Upper lobe of left lung (tissue), 4 donors: ENCODE data around the gene MYBPC3.

Experiments used
- CTCF ChIP-seq, 6 experiments: fragments of 450-650 bp in 4 of 6; fragments of 200-600 bp in 2 of 6; sonication (generic) in 2 of 6; IDR thresholded peaks; one replicate each; pipeline ENCODE4 v1.5.1; 2016 to 2019; ENCODE audit warnings: antibody characterized with exemption in 6 of 6
- EP300 ChIP-seq, 4 donors: sonication (generic); formaldehyde crosslinking; IDR thresholded peaks; one replicate each; pipeline ENCODE4 v1.5.1; 2017; ENCODE audit warnings: antibody characterized with exemption in 4 of 4, control low read depth in 2 of 4
- POLR2A ChIP-seq, 4 donors: fragments of 450-650 bp; IDR thresholded peaks; one replicate each; pipeline ENCODE4 v1.5.1; 2016 to 2017; ENCODE audit warnings: antibody characterized with exemption in 4 of 4, mild to moderate bottlenecking in 2 of 4
- POLR2AphosphoS5 ChIP-seq, 2 donors: sonication (generic); formaldehyde crosslinking; IDR thresholded peaks; one replicate each; pipeline ENCODE4 v1.5.1; 2017; ENCODE audit warnings: antibody characterized with exemption in 2 of 2

- no peak for TF ChIP-seq CTCF (IDR thresholded peaks at IDR 0.05)
- TF ChIP-seq POLR2A (IDR thresholded peaks at IDR 0.05), result no peak
- no peak for TF ChIP-seq EP300 (IDR thresholded peaks at IDR 0.05)
- no peak for TF ChIP-seq POLR2AphosphoS5 (IDR thresholded peaks at IDR 0.05)
Measured at GRCh38 chr11:47377571-47378009, 25.1 kb upstream of the MYBPC3 start.
